ENCODE results near the gene FAM83E. TPM values are rescaled to one million over a fixed set of nuclear protein-coding genes. Genes with fewer than 3 reads are reported as not detected.

Gene FAM83E
- total RNA-seq, 1 experiment from 2014 or later = 12.3 TPM

GRCh38 chr19:48661711-48662090 lies 46.8 kb upstream of the FAM83E start:
- H3K9me2 ChIP-seq (ENCODE audit: insufficient read depth) = no peaks in the 10 kb centered on the region
- no peak overlapping the region for H3K4me2 ChIP-seq
- peaks cover 11% of the 10 kb centered on the region for H3F3A ChIP-seq (ENCODE audit: insufficient read depth, low read depth)
- H3K27ac ChIP-seq = no peak overlapping the region
- H3K79me2 ChIP-seq (ENCODE audit: low read depth) = no peaks in the 10 kb centered on the region
- no peak overlapping the region for H3K4me3 ChIP-seq
- H3K27me3 ChIP-seq (ENCODE audit: insufficient read depth, low read depth) = no peaks in the 10 kb centered on the region
- intact Hi-C loops (cut with micrococcal nuclease; ENCODE audit: unreplicated experiment) = no loop called here
- no peaks in the 10 kb centered on the region for H3K9me3 ChIP-seq (ENCODE audit: insufficient read depth, low read depth)
- BruUV-seq (replicated peaks) = no TSS peak
- H3K36me3 ChIP-seq (ENCODE audit: low read depth) = no peaks in the 10 kb centered on the region
- TF ChIP-seq EZH2 (IDR thresholded peaks at IDR 0.05; ENCODE audit: low read depth) (no peak), CTCF (conservative IDR thresholded peaks at IDR 0.05) (no peak)
- CTCF ChIA-PET = no interaction called here
- DNase-seq = no peak
- H2AFZ ChIP-seq = no peak overlapping the region
- H4K20me1 ChIP-seq (ENCODE audit: insufficient read depth) = no peaks in the 10 kb centered on the region
- peaks cover 5% of the 10 kb centered on the region; the same call in 1 of the 2 replicates for H3K4me1 ChIP-seq (replicated peaks; ENCODE audit: insufficient read depth)
- POLR2A ChIA-PET (ENCODE audit: unreplicated experiment) = no interaction called here

GRCh38 chr19:48660852-48661710 lies 46.2 kb upstream of the FAM83E start:
- CTCF ChIA-PET = no interaction called here
- no peaks in the 10 kb centered on the region for H3K36me3 ChIP-seq (ENCODE audit: low read depth)
- no peaks in the 10 kb centered on the region for H3K27me3 ChIP-seq (ENCODE audit: insufficient read depth, low read depth)
- DNase-seq = peak; percentile 73 to 81
- no peak overlapping the region for H3K4me2 ChIP-seq
- H4K20me1 ChIP-seq (ENCODE audit: insufficient read depth) = no peaks in the 10 kb centered on the region
- no peaks in the 10 kb centered on the region for H3K79me2 ChIP-seq (ENCODE audit: low read depth)
- TF ChIP-seq EZH2 (IDR thresholded peaks at IDR 0.05; ENCODE audit: low read depth) (no peak), CTCF (conservative IDR thresholded peaks at IDR 0.05) (no peak)
- peaks cover 14% of the 10 kb centered on the region for H3F3A ChIP-seq (ENCODE audit: insufficient read depth, low read depth)
- no peak overlapping the region for H3K27ac ChIP-seq
- no peaks in the 10 kb centered on the region for H3K9me3 ChIP-seq (ENCODE audit: insufficient read depth, low read depth)
- intact Hi-C loops (cut with micrococcal nuclease; ENCODE audit: unreplicated experiment) = no loop called here
- no TSS peak for BruUV-seq (replicated peaks)
- H3K4me3 ChIP-seq = no peak overlapping the region
- POLR2A ChIA-PET (ENCODE audit: unreplicated experiment) = no interaction called here
- H3K9me2 ChIP-seq (ENCODE audit: insufficient read depth) = no peaks in the 10 kb centered on the region
- no peak overlapping the region for H2AFZ ChIP-seq
- peaks cover 5% of the 10 kb centered on the region; the same call in 1 of the 2 replicates for H3K4me1 ChIP-seq (replicated peaks; ENCODE audit: insufficient read depth)

- TF ChIP-seq EZH2 (IDR thresholded peaks at IDR 0.05; ENCODE audit: low read depth) (no peak), CTCF (conservative IDR thresholded peaks at IDR 0.05) (no peak)
- ChIA-PET POLR2A (ENCODE audit: unreplicated experiment) (interaction anchor here (0.6 kb wide), 1 partner anchor 793 kb away, joined by 4 read pairs; no protein-coding TSS in a partner anchor), CTCF (no interaction called here)
- no TSS peak for BruUV-seq (replicated peaks)
- no peak overlapping the region for H3K4me3 ChIP-seq
- H3K27ac ChIP-seq = no peak overlapping the region
- no peaks in the 10 kb centered on the region for H3K9me3 ChIP-seq (ENCODE audit: insufficient read depth, low read depth)
- peaks cover 5% of the 10 kb centered on the region; the same call in 1 of the 2 replicates for H3K4me1 ChIP-seq (replicated peaks; ENCODE audit: insufficient read depth)
- no peaks in the 10 kb centered on the region for H4K20me1 ChIP-seq (ENCODE audit: insufficient read depth)
- H3K9me2 ChIP-seq (ENCODE audit: insufficient read depth) = no peaks in the 10 kb centered on the region
- H2AFZ ChIP-seq = no peak overlapping the region
- H3K4me2 ChIP-seq = no peak overlapping the region
- no peaks in the 10 kb centered on the region for H3K36me3 ChIP-seq (ENCODE audit: low read depth)
- no peaks in the 10 kb centered on the region for H3K27me3 ChIP-seq (ENCODE audit: insufficient read depth, low read depth)
- DNase-seq = peak in 1 of 2 experiments; percentile 58
- H3F3A ChIP-seq (ENCODE audit: insufficient read depth, low read depth) = peaks cover 14% of the 10 kb centered on the region
- no peaks in the 10 kb centered on the region for H3K79me2 ChIP-seq (ENCODE audit: low read depth)
- intact Hi-C loops (cut with micrococcal nuclease; ENCODE audit: unreplicated experiment) = no loop called here
These were observed 44.9 kb upstream of the FAM83E start for GRCh38 chr19:48659768-48660167.

Data from PC-9 (cell line).